ENCODE measurements around the gene CNTNAP5.

The CNTNAP5 gene

GRCh38 chr2:124325667-124326440 is 300.8 kb downstream of the CNTNAP5 start:
- ATAC-seq: no peak
- TF ChIP-seq CSRNP3 (CRISPR knock-in tag; IDR thresholded peaks at IDR 0.05): no peak
- no peak for TF ChIP-seq ZNF8 (CRISPR knock-in tag; IDR thresholded peaks at IDR 0.05)
- TF ChIP-seq ESRRG (CRISPR knock-in tag; IDR thresholded peaks at IDR 0.05): no peak
- no peak for TF ChIP-seq CREB5 (CRISPR knock-in tag; IDR thresholded peaks at IDR 0.05; ENCODE audit: low read depth)
- no peak for TF ChIP-seq ARNTL (CRISPR knock-in tag; IDR thresholded peaks at IDR 0.05; ENCODE audit: borderline replicate concordance, low read depth)
- no peak for TF ChIP-seq RARB (CRISPR knock-in tag; IDR thresholded peaks at IDR 0.05)
- no peak for TF ChIP-seq PPARA (CRISPR knock-in tag; IDR thresholded peaks at IDR 0.05; ENCODE audit: borderline replicate concordance)
- no peak for TF ChIP-seq CSDC2 (CRISPR knock-in tag; IDR thresholded peaks at IDR 0.05)
- TF ChIP-seq ZNF565 (CRISPR knock-in tag; conservative IDR thresholded peaks at IDR 0.05; ENCODE audit: low read depth): no peak
- TF ChIP-seq TCF4 (CRISPR knock-in tag; IDR thresholded peaks at IDR 0.05; ENCODE audit: borderline replicate concordance): no peak
- TF ChIP-seq ZC3H10 (CRISPR knock-in tag; IDR thresholded peaks at IDR 0.05): no peak
- TF ChIP-seq PATZ1 (CRISPR knock-in tag; IDR thresholded peaks at IDR 0.05; ENCODE audit: borderline replicate concordance): no peak
- TF ChIP-seq ZFP30 (CRISPR knock-in tag; IDR thresholded peaks at IDR 0.05): no peak
- TF ChIP-seq TSHZ2 (CRISPR knock-in tag; IDR thresholded peaks at IDR 0.05): no peak

GRCh38 chr2:124327303-124327702 is 302.2 kb downstream of the CNTNAP5 start:
- ATAC-seq: no peak
- no peak for TF ChIP-seq POU6F1 (CRISPR knock-in tag; IDR thresholded peaks at IDR 0.05; ENCODE audit: borderline replicate concordance, low read depth)
- no peak for TF ChIP-seq TOX (CRISPR knock-in tag; IDR thresholded peaks at IDR 0.05; ENCODE audit: borderline replicate concordance)
- TF ChIP-seq RARB (CRISPR knock-in tag; IDR thresholded peaks at IDR 0.05): no peak
- no peak for TF ChIP-seq PATZ1 (CRISPR knock-in tag; IDR thresholded peaks at IDR 0.05; ENCODE audit: borderline replicate concordance)
- no peak for TF ChIP-seq ZNF565 (CRISPR knock-in tag; conservative IDR thresholded peaks at IDR 0.05; ENCODE audit: low read depth)
- no peak for TF ChIP-seq CSRNP3 (CRISPR knock-in tag; IDR thresholded peaks at IDR 0.05)
- TF ChIP-seq ESRRG (CRISPR knock-in tag; IDR thresholded peaks at IDR 0.05): no peak
- TF ChIP-seq PPARA (CRISPR knock-in tag; IDR thresholded peaks at IDR 0.05; ENCODE audit: borderline replicate concordance): no peak
- no peak for TF ChIP-seq TSHZ2 (CRISPR knock-in tag; IDR thresholded peaks at IDR 0.05)
- TF ChIP-seq CSDC2 (CRISPR knock-in tag; IDR thresholded peaks at IDR 0.05): no peak
- no peak for TF ChIP-seq ZC3H10 (CRISPR knock-in tag; IDR thresholded peaks at IDR 0.05)

All from SK-N-SH treated with all-trans-retinoic acid at 6 μM for 48 hours (cell line).